Stimulated activated naive B cell treated with anti-CD40 and anti-IgM and Interleukin-4, amounts not matched to agents 10 μg/mL and 1 μg/mL and 100 μg/mL, for 72 hours (primary cell): Measurements from ENCODE around the gene CAMKK1.

Source experiments
- ATAC-seq, 2 donors: fragments of 150-1000 bp; cut with Tn5 transposase; replicated peaks; 2 replicates each; pipeline ENCODE4 v1.10.0; 2021; ENCODE audit warnings: moderate library complexity in 1 of 2
- DNase-seq: peaks from one replicate; pipeline ENCODE4 v3.0.0; 2021
- H3K27ac Mint-ChIP-seq: one replicate; pipeline ENCODE4 v1.8.0; 2022; ENCODE audit warnings: mild to moderate bottlenecking, mixed read lengths
- H3K27me3 Mint-ChIP-seq, 2 donors: one replicate each; pipeline ENCODE4 v1.8.0; 2022; ENCODE audit warnings: mixed read lengths in 2 of 2
- H3K36me3 Mint-ChIP-seq, 2 donors: one replicate each; pipeline ENCODE4 v1.8.0; 2022; ENCODE audit warnings: mixed read lengths in 2 of 2, mild to moderate bottlenecking in 1 of 2
- H3K4me1 Mint-ChIP-seq, 2 donors: one replicate each; pipeline ENCODE4 v1.8.0; 2022; ENCODE audit warnings: mixed read lengths in 2 of 2, mild to moderate bottlenecking in 1 of 2
- H3K4me3 Mint-ChIP-seq, 2 donors: one replicate each; pipeline ENCODE4 v1.8.0; 2022; ENCODE audit warnings: mild to moderate bottlenecking in 2 of 2, mixed read lengths in 2 of 2, moderate library complexity in 1 of 2
- H3K9me3 Mint-ChIP-seq, 2 donors: one replicate each; pipeline ENCODE4 v1.8.0; 2022; ENCODE audit warnings: mixed read lengths in 2 of 2, mild to moderate bottlenecking in 1 of 2

Gene CAMKK1

DNA sequence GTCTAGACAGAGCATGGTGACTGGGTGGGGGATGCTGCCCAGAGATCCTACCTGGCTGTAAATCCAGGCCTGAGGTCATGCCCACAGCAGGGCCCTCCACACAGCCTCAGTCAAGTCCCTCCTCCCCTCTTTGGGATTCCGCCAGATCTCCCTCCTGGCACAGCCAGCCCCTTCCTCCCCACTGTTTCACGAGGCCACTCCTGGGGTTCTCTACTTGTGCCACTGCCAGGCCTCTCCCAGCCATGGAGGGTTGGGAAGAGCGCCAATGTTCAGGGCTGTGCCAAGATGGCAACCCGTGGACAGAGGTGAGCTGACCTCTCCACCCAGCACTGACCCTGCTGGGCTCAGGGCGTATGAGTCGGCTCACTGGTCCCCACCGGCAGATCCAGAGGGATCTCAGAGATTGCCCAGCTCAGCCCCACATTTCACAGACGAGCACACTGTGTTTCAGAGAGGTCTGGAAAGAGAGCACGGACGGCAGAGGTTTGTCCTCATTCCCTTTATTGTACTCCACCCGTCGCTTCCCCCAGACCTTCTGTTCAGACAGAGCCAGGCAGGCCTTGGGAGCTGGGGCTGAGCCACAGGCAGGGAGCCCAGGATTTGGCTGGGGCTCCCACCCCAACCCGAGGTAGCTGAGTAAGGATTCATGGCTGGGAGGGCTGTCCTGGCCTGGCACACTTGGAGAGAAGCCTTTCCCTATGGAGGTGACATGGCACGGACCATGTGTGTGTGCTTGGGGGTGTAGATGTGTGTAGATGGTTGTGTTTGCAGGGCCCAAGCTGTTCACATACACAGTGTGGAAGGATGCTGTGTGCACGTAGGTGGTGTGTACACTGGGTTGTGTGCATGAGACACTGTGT, 3.5 kb upstream of the CAMKK1 start:
- no peaks in the 10 kb centered on the region for H3K9me3 Mint-ChIP-seq
- peak overlapping the region; percentile 47 for H3K27ac Mint-ChIP-seq
- no peaks in the 10 kb centered on the region for H3K27me3 Mint-ChIP-seq
- peaks cover 20 to 22% of the 10 kb centered on the region in 2 donors for H3K36me3 Mint-ChIP-seq
- peaks cover 20 to 25% of the 10 kb centered on the region in 2 donors for H3K4me1 Mint-ChIP-seq
- H3K4me3 Mint-ChIP-seq = no peak overlapping the region
- ATAC-seq (no peak), DNase-seq (no peak)

DNA sequence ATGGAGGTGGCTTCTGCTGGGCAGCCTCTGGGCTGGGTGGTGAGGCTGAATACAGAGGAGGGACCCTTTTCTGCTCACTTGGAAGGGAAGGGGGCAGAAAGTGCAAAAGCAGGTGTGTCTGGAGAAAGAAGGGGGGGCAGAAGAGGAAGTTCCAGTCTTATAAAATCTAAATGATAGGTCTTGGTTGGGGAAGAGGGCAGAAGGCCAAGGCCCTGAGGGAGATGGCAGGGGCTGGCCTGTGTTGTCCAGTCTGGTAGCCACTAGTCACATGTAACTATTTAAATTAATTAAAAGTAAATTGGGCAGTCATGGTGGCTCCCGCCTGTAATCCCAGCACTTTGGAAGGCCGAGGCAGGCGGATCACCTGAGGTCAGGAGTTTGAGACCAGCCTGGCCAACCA, 2.5 kb upstream of the CAMKK1 start:
- Mint-ChIP-seq H3K27me3 (no peaks in the 10 kb centered on the region), H3K4me3 (no peak overlapping the region), H3K36me3 (peaks cover 14 to 17% of the 10 kb centered on the region in 2 donors), H3K9me3 (no peaks in the 10 kb centered on the region), H3K4me1 (peaks cover 30 to 35% of the 10 kb centered on the region in 2 donors), H3K27ac (peak overlapping the region; percentile 63)
- DNase-seq (no peak), ATAC-seq (no peak)

DNA sequence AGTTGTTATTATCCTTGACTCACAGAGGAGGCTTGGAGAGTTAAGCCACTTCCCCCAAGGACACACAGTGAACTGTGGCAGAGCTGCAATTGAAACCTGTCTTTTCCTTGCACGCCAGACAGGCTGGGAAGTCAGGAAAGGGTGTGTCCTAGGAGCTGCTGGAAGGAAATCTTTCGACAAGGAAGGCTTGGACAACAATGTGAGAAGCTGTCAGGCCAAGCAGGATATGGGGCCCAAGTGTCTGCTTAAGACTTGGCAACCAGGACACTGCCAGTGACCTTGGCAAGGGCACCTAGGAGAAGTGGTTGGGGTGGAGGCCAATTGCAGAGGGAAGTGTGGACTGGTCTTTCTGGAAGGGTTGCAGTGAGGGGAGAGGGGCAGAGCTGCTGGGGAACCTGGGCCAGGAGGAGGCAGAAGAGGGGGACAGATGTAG, 2.1 kb upstream of the CAMKK1 start:
- peaks cover 14 to 17% of the 10 kb centered on the region in 2 donors for H3K36me3 Mint-ChIP-seq
- DNase-seq = no peak
- H3K27me3 Mint-ChIP-seq = no peaks in the 10 kb centered on the region
- H3K4me1 Mint-ChIP-seq = peaks cover 34 to 39% of the 10 kb centered on the region in 2 donors
- no peak for ATAC-seq
- no peak overlapping the region for H3K4me3 Mint-ChIP-seq
- no peak overlapping the region for H3K27ac Mint-ChIP-seq
- no peaks in the 10 kb centered on the region for H3K9me3 Mint-ChIP-seq

DNA sequence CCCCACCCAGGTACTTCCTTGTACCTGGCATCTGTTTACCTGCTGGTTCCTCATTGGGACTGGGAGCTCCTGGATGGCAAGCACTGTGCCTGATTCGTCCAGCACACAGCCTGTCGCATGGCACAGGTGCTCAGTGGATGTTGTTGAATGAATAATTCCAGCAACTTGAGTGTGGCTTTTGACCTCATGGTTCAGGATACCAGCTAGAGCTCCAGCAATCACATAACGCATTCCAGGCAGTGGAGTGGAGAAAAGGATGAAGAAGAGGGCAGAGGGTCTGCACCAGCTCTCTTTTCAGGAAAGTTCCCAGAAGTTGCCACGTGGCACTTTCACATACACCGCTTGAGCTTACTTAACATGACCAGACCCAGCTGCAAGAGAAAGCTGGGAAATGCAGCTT, 1.3 kb upstream of the CAMKK1 start:
- H3K4me3 Mint-ChIP-seq = peak overlapping the region in 1 of 2 donors; percentile 83
- H3K36me3 Mint-ChIP-seq = peaks cover 14 to 17% of the 10 kb centered on the region in 2 donors
- peak overlapping the region; percentile 83 for H3K27ac Mint-ChIP-seq
- H3K9me3 Mint-ChIP-seq = no peaks in the 10 kb centered on the region
- no peaks in the 10 kb centered on the region for H3K27me3 Mint-ChIP-seq
- ATAC-seq = no peak
- no peak for DNase-seq
- peaks cover 37 to 47% of the 10 kb centered on the region in 2 donors for H3K4me1 Mint-ChIP-seq

DNA sequence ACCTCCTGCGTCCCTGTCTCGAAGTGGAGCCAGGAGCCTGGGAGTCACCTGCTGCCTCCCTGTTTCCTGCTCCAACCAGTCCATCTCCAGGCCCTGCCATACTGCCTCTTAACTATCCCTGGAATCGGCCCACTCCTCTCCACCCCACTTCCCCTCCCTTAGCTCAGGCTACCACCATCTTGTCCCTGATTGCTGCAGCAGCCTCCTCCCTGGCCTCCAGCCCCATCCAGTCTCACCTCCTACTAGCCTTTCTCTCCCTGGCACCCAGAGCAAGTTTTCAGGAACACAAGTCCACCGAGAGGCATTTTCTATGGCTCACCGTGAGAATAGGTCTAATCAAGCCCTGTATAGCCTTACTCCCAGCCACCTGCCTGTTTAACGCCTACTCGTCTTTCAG, 865 bp upstream of the CAMKK1 start:
- DNase-seq (no peak), ATAC-seq (no peak)
- no peaks in the 10 kb centered on the region for H3K9me3 Mint-ChIP-seq
- H3K4me1 Mint-ChIP-seq = peaks cover 37 to 52% of the 10 kb centered on the region in 2 donors
- H3K27me3 Mint-ChIP-seq = no peaks in the 10 kb centered on the region
- peak overlapping the region; percentile 70 to 83 for H3K4me3 Mint-ChIP-seq
- H3K36me3 Mint-ChIP-seq = peaks cover 12 to 15% of the 10 kb centered on the region in 2 donors
- peak overlapping the region; percentile 83 for H3K27ac Mint-ChIP-seq

DNA sequence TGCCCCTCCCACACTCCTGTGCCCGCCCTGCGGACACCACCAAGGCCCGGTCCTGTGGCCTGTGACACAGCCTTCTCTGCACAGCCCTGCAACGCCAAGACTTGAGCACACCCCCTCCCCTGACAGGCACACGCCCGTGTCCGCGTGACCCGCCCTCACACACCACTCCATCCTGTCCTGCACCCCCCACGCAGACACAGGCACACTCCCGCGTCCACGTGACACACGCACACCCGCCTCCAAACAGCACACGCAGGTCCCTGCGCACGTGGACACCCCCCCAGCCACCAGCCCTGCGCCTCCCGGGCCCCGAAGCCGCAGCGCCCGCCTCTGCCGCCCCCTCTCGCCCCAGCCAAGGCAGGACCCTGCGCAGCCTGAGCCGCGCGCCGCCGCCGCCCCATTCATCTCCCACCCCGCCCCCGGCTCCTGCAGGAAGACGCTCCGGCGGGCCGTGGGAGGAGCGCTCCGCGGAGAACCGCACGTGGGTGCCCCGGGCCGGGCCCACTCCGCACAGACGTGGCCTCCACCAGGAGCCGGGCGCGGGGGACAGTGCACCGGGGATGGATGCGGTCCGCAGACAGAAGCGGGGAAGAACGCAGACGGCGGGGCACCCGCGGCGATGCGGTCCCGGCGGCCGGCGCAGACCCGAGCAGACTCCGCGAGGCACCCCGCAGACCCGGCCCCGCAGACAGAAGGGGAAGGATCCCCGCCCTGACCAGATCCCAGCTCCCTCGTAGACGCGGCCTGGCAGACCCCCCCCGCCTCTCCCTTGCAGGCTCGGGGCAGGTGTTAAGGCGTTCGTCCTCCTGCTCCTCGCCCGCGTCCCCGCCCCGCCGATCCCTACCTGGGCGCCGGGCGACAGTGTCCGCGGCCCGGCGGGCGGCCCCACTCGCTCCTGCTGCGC, 506 bp downstream of the CAMKK1 start:
- Mint-ChIP-seq H3K36me3 (peaks cover 6 to 7% of the 10 kb centered on the region in 2 donors), H3K9me3 (no peaks in the 10 kb centered on the region), H3K4me3 (peak overlapping the region; percentile 70 to 75), H3K4me1 (peaks cover 45 to 65% of the 10 kb centered on the region in 2 donors), H3K27ac (peak overlapping the region; percentile 89), H3K27me3 (no peaks in the 10 kb centered on the region)
- ATAC-seq (peak; percentile 33 to 38), DNase-seq (peak; percentile 49)

DNA sequence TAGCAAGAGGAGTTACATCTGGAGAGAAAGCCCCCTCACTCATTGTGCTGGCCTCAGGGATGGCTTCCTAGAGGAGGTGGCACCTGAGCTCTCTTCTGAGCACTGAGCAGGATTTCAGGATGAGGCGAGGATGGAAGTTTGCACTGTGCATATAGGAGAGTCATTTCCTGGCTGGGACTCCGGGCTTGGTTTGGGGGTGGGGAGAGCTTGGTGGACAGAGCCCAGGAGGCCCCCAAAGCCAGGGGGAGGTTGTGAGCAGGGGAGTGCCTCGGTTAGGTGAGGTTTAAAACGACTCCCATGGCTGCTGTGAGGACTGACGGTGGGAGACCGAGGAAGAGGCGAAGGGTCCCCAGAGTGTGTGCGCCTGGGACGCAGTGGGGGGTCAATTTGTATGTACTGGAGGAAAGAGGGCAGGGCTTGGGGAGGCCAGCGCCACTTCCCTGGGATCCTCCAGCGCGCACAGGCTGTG, 1.2 kb downstream of the CAMKK1 start:
- ATAC-seq = no peak
- no peak for DNase-seq
- H3K27me3 Mint-ChIP-seq = no peaks in the 10 kb centered on the region
- H3K9me3 Mint-ChIP-seq = no peaks in the 10 kb centered on the region
- H3K27ac Mint-ChIP-seq = peak overlapping the region; percentile 89
- peaks cover 52 to 72% of the 10 kb centered on the region in 2 donors for H3K4me1 Mint-ChIP-seq
- peaks cover 5 to 6% of the 10 kb centered on the region in 2 donors for H3K36me3 Mint-ChIP-seq
- peak overlapping the region; percentile 70 to 75 for H3K4me3 Mint-ChIP-seq

DNA sequence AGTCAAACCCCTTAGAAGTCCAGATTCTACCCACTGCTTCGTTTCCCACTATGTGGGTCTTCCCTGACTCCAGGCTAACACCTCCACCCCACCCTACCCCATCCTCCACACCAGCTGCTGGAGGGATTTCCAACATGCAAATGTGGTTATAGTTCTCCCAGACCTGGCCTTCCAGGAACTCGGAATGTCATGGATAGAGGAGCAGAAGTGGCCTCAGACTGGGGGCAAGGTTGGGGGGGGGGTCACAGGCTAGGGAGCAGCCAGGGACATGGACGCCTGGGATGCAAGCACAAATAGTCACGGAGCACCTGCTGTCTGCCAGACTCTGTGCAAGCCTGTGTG, 2.0 kb downstream of the CAMKK1 start:
- DNase-seq (no peak), ATAC-seq (no peak)
- Mint-ChIP-seq H3K27me3 (no peaks in the 10 kb centered on the region), H3K36me3 (no peaks in the 10 kb centered on the region), H3K4me1 (peaks cover 58 to 79% of the 10 kb centered on the region in 2 donors), H3K27ac (peak overlapping the region; percentile 75), H3K9me3 (no peaks in the 10 kb centered on the region), H3K4me3 (peak overlapping the region; percentile 64 to 65)

DNA sequence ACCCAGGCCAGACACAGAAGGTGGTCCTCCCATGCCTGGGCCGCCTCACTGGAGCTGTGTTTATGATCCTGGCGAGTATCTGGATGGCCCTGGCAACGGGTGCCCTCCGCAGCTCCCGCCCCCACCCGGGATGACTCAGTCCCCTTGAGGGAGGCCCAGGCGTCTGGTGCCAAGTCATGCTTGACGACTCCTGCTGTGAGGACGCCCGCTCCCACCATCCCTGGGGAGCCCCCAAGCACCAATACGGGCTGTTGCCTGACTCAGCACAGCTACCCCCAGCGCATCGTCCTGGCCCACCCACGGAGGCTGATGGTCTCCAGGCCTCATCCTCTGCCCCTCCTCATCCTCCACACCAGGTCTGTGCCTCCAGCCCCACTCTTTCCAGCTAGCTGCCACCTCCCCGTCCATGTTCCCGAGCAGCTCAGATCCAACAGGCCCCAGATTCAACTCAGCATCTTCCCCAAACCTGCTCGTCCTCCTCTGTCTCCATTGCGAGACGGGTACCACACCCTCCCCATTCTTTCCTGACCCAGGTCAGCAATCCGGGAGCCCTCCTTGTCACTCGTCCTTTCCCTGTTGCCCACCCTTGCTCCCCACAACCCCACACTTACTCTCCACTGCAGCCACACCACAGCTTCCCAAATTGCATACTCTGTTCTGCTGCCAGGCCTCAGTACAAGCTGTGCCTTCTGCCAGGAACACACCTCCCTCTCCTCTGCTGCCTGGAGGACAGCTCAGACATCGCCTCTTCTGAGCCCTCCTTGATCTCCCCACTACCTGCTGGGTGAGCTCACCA, 2.6 kb downstream of the CAMKK1 start:
- DNase-seq (peak; percentile 61), ATAC-seq (peak in 1 of 2 donors; percentile 8)
- Mint-ChIP-seq H3K9me3 (no peaks in the 10 kb centered on the region), H3K27ac (peak overlapping the region; percentile 75), H3K4me1 (peaks cover 57 to 78% of the 10 kb centered on the region in 2 donors), H3K4me3 (peak overlapping the region; percentile 64 to 65), H3K36me3 (peaks cover 0 to 2% of the 10 kb centered on the region in 2 donors), H3K27me3 (no peaks in the 10 kb centered on the region)

DNA sequence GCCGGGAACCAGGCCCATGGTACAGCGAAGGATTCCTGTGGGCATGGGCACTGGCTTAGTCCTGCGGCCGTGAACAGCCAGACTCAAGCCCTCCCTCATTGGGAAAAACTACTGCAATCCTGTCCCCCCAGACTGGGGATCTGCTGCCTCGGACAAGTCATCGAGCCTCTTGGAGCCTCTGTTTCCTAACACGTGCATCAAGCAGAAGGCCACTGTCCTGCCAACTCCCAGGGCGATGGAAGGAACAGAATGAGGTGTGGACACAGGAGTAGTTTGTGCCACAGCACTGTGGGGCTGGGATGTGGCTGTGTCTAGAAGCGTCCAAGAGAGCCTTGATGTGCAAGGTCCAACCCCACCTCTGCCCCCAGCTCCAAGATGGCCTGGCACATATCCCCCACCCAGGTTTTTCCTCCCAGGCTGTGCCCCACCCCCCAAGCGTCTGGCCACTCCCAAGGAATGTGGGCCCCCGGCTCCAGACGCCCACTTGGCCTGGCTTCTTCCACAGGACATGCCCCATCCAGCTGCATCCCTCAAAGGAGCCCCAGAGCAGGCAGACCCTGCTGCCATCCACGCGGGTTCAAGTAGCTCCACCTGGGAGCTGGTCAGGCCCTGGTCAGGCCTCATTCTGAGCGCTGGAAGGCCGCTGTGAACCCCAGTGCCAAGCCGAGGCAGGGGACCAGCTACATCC, 3.4 kb downstream of the CAMKK1 start:
- Mint-ChIP-seq H3K4me3 (no peak overlapping the region), H3K36me3 (peaks cover 4 to 10% of the 10 kb centered on the region in 2 donors), H3K27ac (no peak overlapping the region), H3K27me3 (no peaks in the 10 kb centered on the region), H3K9me3 (no peaks in the 10 kb centered on the region), H3K4me1 (peaks cover 54 to 73% of the 10 kb centered on the region in 2 donors)
- ATAC-seq (no peak), DNase-seq (no peak)

DNA sequence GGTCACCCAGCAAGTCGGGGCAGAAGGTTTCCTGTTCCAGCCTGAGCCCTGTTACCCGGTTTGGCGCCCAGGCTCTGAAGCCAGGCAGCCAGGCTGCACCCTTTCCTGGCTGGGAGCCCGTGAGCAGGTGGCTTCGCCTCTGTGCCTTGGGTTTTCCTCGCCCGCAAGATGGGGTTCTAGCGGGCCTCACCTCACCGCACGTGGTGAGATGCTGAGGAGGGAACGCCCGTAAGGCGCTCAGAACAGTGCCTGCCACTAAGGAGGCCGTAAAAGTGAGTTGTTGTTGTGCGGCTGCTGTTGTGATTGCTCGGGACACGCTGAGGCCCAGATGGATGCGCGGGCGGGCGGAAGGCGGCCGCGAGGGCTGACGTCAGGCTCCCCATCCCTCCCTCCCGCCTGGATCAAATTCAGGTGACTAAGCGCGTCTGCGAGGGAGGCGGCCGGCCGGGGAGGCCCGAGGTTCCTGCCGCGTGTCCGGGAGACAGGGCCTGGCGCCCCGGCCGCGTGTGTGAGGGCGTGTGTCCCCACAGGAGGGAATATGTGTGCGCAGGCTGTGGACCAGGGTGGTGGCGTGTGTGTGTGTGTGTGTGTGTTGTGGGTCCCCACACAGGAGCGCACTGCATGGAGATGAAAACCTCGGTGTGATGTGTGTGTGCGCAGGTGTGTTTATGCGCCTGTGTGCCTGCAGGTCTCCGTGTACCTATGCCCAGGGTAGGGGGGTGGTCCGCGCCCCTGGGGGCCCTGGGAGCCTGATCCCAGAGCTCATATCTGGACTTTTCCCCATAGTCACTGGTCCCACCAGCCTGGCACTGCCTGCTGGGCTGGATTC, 4.3 kb downstream of the CAMKK1 start:
- H3K36me3 Mint-ChIP-seq = peaks cover 10 to 17% of the 10 kb centered on the region in 2 donors
- H3K27ac Mint-ChIP-seq = no peak overlapping the region
- ATAC-seq = no peak
- H3K9me3 Mint-ChIP-seq = no peaks in the 10 kb centered on the region
- H3K4me3 Mint-ChIP-seq = no peak overlapping the region
- H3K4me1 Mint-ChIP-seq = peaks cover 48 to 66% of the 10 kb centered on the region in 2 donors
- H3K27me3 Mint-ChIP-seq = no peaks in the 10 kb centered on the region
- DNase-seq = no peak

DNA sequence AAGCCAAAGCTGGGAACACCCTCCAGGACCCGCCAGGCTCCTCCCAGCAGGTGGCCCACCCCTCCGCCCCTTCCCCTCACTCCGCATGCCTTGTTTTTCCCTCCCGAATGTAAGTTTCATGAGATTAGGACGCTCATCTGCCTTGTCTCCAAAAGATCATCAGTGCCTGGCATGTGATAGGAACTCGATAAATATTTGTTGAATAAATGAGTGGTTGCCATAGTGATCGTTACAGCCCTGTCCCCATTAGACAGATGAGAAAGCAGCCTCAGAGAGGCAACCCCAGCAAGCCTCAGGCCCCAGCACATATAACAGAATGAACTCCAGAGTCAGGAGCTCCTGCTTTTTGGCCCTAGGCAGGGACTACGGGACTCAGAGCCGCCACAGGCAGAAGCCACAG, 5.0 kb downstream of the CAMKK1 start:
- peak overlapping the region; percentile 9 for H3K27ac Mint-ChIP-seq
- no peak overlapping the region for H3K4me3 Mint-ChIP-seq
- H3K36me3 Mint-ChIP-seq = peaks cover 13 to 24% of the 10 kb centered on the region in 2 donors
- DNase-seq (no peak), ATAC-seq (no peak)
- H3K4me1 Mint-ChIP-seq = peaks cover 47 to 68% of the 10 kb centered on the region in 2 donors
- H3K27me3 Mint-ChIP-seq = no peaks in the 10 kb centered on the region
- no peaks in the 10 kb centered on the region for H3K9me3 Mint-ChIP-seq
